ENCODE data around the gene PPM1L. TPM values are rescaled to one million over a fixed set of nuclear protein-coding genes. Genes with fewer than 3 reads are reported as not detected.

PPM1L gene
- total RNA-seq, 1 donor from 2014 or later = 30.1 TPM

DNA sequence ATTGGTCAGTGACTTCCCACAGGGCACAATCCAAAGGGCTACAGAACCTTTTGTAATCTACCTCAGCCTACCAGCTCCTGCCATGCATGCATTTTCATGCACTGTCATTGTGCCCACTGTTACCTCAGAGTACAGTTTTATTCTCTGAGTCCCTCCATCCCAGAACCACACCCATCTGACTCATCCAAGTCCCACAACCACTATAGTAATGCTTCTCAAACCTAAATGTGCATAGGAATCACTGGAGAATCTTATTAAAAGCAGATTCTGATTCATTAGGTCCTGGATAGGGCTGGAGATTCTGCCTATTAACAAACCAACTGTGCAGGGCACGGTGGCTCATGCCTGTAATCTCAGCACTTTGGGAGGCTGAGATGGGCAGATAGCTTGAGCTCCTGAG is 352.8 kb downstream of the PPM1L start:
- Mint-ChIP-seq H3K36me3 (ENCODE audit: insufficient read depth) (no peaks in the 10 kb centered on the region), H3K4me1 (ENCODE audit: low read depth) (peaks cover 7% of the 10 kb centered on the region), H3K27me3 (peaks cover 7% of the 10 kb centered on the region), H3K4me3 (ENCODE audit: low read depth) (no peak overlapping the region), H3K27ac (no peak overlapping the region), H3K9me3 (ENCODE audit: low read depth) (no peaks in the 10 kb centered on the region)
- TF ChIP-seq, protein P1, sequence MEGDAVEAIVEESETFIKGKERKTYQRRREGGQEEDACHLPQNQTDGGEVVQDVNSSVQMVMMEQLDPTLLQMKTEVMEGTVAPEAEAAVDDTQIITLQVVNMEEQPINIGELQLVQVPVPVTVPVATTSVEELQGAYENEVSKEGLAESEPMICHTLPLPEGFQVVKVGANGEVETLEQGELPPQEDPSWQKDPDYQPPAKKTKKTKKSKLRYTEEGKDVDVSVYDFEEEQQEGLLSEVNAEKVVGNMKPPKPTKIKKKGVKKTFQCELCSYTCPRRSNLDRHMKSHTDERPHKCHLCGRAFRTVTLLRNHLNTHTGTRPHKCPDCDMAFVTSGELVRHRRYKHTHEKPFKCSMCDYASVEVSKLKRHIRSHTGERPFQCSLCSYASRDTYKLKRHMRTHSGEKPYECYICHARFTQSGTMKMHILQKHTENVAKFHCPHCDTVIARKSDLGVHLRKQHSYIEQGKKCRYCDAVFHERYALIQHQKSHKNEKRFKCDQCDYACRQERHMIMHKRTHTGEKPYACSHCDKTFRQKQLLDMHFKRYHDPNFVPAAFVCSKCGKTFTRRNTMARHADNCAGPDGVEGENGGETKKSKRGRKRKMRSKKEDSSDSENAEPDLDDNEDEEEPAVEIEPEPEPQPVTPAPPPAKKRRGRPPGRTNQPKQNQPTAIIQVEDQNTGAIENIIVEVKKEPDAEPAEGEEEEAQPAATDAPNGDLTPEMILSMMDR (IDR thresholded peaks at IDR 0.05; ENCODE audit: unreplicated experiment) = no peak
- DNase-seq (ENCODE audit: low spot score, unreplicated experiment) = no peak

DNA sequence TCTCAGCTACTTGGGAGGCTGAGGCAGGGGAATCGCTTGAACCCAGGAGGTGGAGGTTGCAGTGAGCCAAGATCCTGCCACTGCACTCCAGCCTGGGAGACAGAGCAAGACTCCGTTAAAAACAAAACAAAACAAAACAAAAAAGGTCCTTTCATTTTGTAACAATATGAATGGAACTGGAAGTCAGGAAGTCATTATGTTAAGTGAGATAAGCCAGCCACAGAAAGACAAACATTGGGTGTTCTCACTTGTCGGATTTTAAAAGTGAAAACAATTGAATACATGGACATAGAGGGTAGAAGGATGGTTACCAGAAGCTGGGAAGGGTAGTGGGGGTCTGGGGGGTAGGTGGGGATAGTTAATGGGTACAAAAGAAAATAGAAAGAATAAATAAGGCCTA is 361.6 kb downstream of the PPM1L start:
- Mint-ChIP-seq H3K36me3 (ENCODE audit: insufficient read depth) (peaks cover 4% of the 10 kb centered on the region), H3K9me3 (ENCODE audit: low read depth) (peaks cover 68% of the 10 kb centered on the region), H3K4me1 (ENCODE audit: low read depth) (no peaks in the 10 kb centered on the region)

DNA sequence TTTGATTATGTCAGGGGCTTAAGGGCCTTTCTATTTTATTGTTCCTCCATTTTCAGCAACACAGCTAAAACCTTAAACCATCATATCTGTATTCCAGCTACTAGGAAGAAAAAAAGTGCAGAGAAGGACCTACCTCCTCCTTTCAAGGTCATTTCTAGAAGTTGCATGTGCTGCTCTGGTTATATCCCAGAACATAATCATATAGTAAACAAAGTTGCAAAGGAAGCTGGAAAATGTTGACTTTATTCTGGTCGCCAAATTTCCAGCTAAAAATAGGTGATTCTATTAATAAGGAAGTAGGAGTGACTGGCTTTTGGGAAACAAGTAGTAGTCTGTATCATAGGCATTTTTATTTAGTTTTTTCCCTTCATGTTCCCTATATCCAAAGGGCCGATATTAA is 370.5 kb downstream of the PPM1L start:
- Mint-ChIP-seq H3K9me3 (ENCODE audit: low read depth) (peaks cover 28% of the 10 kb centered on the region), H3K27ac (no peak overlapping the region), H3K27me3 (no peaks in the 10 kb centered on the region), H3K36me3 (ENCODE audit: insufficient read depth) (peaks cover 2% of the 10 kb centered on the region), H3K4me1 (ENCODE audit: low read depth) (no peaks in the 10 kb centered on the region), H3K4me3 (ENCODE audit: low read depth) (no peak overlapping the region)
- TF ChIP-seq, protein P1 (IDR thresholded peaks at IDR 0.05; ENCODE audit: unreplicated experiment) = no peak
- DNase-seq (ENCODE audit: low spot score, unreplicated experiment) = no peak

More for the DNA sequence above, 361.6 kb downstream of the PPM1L start:
- Mint-ChIP-seq H3K4me3 (ENCODE audit: low read depth) (no peak overlapping the region), H3K27ac (no peak overlapping the region), H3K27me3 (no peaks in the 10 kb centered on the region)
- TF ChIP-seq, protein P1 (IDR thresholded peaks at IDR 0.05; ENCODE audit: unreplicated experiment) = no peak
- no peak for DNase-seq (ENCODE audit: low spot score, unreplicated experiment)

Other genes starting within 250 kb of the PPM1L start
- 56.5 and 59.1 TPM in 2 replicates for gene KPNA4, start 190.7 kb upstream of the PPM1L start, total RNA-seq
- 0.50 and 1.00 TPM in 2 replicates for gene ARL14, start 79.1 kb upstream of the PPM1L start, total RNA-seq